HG03139 (cell line): ENCODE data around the gene SMLR1.
"Not testable (repeated sequence)": the region's sequence is repeated elsewhere in the genome, so short reads cannot be mapped to it uniquely, and the experiment has no call there.

Experiments
- ATAC-seq: cut with Tn5 transposase; IDR thresholded peaks from one replicate; pipeline ENCODE4 v1.9.1; 2021; ENCODE audit not compliant: unreplicated experiment

The SMLR1 gene

DNA sequence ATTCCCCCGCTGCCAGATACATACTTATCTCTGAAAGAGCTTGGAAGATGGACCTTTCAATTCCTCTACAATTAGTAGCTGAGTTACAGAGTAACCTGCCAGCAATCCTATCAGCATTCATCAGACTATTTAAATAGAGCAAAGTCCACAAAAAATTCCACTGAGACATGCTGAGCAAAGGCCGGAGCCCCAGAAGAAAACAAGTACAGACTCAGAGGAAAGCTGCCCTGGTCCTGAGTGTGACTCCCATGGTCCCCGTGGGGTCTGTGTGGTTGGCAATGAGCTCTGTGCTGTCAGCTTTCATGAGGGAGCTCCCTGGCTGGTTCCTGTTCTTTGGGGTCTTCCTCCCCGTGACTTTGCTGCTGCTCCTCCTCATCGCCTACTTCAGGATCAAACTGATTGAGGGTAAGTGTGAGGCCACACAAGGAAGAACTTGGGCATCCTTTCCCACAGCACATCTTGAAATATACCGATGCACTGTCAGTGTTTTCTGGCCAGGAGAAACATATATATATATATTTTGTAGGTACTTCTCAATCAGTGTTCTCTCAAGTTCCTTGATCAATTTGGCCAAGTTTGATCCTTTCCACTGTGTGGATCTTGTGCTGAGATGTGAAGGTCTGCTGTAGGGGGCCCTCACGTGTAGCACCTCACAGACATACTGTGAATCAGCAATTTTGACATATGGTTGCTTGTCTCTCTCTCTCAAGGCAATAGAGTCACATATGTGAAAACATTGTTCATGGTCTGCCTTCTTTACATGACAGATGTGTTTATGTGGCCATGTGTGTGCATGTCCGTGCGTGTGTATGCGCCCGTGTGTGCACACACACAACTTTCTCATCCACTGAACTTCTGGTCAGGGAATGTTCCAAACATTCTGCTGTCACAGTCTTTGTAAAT, at the start of gene SMLR1:
Gene SMLR1, plus strand, starts transcription at position 160 of the 903 bp plus-strand sequence. Its CDS starts 8 bp downstream, at position 168.
- ATAC-seq = no peak

DNA sequence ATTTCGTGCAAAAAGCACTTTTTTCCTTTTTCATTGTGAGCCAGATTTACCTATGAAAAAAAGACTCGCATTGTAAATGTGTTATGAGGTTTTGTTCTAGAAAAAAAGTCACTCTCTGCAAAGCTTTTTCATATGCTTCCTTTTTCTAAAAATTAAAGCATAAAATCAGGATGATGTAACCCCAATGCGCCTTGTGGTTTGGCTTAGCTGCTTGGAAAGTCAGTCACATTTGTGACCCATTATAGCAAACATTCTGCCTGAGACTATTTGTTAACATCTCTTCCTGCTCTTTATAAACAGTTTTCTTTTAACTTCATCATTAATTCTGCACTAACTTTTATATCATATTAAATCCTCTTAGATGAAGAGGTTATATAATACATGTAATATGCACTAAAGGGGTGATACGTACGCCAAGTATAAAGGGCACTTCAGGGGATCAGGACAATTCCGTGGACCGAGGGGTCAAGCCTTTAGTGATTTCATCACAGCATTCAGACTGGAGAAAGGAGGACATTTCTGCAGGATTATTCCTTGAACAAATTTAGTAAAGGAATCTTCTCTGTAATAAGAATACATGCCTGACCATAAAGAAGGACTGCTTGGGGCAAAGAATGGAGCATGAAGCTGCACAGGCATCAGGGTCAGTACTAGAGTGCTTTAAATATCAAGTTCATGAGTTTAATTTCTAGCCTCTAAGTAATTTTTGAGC, 48.1 kb upstream of the SMLR1 start:
- no peak for ATAC-seq

DNA sequence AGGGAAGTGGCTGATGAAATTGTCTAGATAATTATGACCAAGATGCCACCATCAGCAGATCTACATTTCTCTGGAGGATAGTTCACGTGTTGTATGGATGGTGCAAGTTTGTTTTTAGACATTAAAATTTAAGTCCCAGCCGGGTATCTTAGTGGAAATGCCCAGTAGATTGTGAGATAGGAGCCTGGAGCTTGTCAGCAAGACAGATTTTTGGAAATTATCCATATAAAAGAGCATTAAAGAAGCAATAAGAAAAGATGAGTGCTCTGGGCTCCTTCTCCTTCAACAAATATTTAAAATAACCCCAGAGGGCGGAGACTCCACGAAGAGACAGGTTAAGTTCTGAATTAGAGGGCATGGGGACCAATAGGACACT, 47.6 kb upstream of the SMLR1 start:
- ATAC-seq = no peak

DNA sequence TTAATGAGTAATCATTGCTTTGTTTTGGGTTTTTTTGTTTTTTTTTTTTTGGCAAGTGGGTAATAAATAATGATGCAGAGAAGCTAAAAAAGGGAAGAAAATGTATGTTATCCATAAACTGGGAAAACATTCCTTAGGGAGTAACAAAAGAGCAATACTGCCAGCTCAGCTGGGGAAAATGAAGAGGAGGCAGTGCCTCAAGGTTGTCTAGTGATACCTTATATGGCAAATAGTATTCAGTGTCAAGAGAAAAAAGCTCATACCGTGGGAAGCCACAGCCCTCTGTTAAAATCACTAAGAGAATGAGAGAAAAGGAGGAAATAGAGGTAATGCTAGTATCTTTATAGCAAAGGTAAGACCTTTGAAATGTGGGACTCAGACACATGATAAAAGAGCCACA, 47.1 kb upstream of the SMLR1 start:
- ATAC-seq = no peak

DNA sequence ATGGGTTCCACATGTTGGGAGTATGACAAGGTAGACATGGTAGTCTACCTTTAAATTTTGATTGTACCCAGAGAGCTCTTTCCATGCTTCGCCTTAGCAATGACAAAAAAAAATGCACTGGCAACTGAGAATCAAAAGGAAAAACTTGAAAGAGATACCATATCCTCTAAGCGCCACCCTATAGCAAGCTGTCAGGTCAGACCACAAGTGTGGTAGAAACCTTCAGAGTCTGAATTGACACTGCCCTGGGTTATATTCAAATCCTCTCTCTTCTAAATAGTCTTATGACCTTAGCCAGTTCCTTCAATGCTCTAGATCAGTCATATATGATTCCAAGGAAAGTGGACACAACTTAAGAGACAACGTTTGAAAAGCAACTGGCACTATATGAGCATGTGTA, 45.6 kb upstream of the SMLR1 start:
- ATAC-seq = no peak

DNA sequence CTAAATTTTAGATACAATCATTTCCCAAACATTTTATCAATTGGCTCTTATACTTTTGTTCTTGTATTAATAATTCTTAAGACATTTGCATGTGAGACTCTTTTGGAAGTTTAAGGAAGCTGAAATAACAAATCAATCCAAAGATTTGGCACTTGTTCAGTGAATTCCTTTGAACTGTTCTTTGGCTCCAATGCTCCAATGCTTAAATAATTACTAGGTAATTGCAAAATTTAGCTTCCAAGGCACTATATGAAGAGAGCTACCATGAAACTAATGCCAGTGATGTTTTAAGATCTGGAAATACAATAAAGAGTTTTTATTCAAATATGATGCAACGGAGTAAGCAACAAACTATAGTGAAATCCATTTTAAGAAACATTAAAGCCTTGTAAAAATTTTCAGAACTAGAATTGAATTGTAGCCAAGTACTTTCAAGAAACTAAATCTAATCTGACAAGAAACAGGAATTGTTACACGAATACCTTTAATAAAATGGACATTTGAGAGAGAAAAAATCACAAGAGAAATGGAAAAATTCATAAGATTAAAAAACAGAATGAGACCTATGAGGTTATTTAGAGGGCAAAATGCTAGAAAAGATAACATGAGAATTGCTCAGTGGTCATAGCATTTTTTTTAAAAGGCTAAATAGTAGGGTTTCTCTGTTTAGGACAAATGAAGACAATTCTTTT, 43.6 kb upstream of the SMLR1 start:
- no peak for ATAC-seq

DNA sequence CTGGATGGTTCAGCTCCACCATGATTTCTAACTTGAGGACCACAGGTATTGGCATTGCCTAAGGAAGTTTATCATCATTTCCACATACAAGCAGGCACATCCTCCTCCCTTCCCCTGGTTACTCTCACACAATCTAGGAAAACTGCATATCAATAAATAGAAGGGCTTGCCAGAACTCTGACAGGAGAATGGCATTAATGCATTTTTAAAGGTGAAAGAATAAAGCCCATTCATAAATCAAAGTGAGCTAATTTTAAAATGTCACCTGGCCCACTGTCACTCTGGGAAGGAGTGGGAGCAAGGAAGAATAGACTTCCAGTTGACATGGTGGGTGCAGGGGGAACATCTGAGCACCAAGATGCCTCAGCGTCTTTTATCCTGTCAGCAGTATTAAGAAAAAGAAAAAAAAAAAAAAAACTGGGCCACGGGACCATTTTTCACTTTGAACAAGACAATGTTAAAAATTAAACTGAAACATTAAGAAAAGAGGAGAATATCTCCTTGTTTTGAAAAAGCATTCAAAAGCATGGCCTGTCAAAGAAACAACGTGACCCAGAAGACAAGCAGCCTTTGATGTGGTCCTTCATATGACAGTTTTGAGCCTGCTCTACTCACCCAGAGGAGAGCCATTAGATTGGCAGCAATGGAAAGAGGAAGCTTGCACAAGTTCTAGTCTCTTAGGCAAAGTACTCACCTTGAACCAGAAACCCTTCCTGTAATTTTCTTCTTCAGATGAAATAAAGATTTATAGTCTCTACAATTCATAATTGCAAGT, 39.3 kb upstream of the SMLR1 start:
- ATAC-seq = no peak

DNA sequence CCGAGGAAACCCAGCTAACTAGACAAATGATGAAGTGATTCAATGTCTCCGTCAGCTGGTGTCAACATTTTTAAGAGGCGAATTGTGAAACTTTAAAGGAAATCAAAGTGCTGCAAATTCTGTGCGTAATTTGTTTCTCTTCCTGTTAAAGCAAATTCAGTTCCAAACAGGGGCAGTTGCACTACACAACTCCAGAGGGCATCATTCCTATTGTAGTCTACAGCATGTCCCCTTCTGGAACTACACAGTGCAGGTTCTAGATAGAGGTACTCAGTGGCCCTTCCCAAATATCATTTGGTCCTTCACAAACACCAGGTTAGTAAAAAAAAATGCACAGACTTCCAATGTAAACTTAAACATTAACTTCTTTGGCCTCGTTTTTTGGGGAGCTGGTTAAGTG, 38.3 kb upstream of the SMLR1 start:
- ATAC-seq = no peak

DNA sequence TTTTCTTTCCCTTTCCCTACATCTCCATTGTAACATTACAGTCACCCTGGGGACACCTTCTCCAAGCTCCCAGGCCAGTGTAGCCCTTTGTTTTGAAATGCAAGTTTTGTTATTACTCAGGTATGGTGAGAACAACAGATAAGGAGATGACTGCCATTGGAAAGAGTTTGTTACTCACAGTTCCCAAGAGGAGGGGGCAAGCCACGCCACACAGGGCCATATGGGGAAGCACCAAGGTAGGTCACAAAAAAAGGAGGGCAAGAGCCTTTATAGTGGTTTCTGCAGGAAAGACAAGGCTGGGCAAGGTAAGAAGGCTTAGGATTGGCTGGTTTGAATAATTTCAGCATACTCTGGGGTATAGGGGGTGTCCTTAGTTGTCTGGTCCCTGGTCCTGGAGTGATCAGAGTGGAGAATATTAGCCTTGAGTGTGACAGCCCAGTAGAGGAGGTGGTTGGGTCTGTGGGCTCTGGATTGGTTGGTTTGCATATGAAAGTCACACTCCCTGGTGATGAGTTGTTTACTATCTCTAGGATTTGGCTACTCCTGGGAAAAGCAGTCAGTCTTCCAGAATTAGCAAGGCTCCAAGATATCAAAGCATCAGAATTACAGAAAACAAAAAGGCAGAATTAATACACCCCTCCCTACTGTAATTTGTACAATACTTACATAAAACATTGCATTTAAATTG, 33.1 kb upstream of the SMLR1 start:
- ATAC-seq = no peak

GRCh38 chr6:130794738-130795137, 32.5 kb upstream of the SMLR1 start:
- no peak for ATAC-seq

GRCh38 chr6:130796313-130796905, 30.8 kb upstream of the SMLR1 start:
- no peak for ATAC-seq

DNA sequence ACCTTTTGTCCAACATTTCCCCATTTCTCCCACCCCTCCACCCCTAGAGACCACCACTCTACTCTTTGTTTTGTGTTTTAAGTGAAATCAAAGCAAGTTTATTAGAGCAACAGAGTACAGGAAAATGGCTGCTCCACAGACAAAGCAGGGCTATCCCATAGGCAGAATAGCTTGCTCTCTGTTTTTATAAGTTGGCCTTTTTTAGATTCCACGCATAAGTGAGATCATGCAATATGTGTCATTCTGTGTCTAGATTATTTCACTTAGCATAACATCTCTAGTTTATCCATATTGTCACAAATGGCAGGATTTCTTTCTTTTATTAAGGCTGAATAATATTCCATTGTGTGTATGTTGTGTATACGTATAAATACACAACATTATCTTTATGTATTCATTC, 30.1 kb upstream of the SMLR1 start:
- ATAC-seq = no peak

DNA sequence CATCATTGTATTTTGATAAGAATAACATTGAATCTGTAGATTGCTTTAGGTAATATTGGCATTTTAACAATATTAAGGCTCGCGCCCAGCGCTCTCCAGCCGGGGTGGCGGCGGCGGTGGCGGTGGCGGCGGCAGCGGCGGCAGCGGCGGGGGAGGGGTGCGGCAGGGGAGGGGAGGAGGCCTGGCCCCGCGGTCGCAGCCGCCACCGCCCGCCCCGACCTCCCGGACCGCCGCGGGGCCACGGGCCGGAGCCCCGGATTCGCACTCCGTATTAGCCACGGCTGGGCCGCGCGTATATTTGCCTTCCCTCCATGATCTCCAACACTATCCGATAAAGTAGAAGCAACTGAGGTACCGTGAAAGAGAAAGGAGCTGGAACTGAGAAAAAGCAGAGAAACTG, 25.8 kb upstream of the SMLR1 start:
- not testable (repeated sequence) for ATAC-seq

DNA sequence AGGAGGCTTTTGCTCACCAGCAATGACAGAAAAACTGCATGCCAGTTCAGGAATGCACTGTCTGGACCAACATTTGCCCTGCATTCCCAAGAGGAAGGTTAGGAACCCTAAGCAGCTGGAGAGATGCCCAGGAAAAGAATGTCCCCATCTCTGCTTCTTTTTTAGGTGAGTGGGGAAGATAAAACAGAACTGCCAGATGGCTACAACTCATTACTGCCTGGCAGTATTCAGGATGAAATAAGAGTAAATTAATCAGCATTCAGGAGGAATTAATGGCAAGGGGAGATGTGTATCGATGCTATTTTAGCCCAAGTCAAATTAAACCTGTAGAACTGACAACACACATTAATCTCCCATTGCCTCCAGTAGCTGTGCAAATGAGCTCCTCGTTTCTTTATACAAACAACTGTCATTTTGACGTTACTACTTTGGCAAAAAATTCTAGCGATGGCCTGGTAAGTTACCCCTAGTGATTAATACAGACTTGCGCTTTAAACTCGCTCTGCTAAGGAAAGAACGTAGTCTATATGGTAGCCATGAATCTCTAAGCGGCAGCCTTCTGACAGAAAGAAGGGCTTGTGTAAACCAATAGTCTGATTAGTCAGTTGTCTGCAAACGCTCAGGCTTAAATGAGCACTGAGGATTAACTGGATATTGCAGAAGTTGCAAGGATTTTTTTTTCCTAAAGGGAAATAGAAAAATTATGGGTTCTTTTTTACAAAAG, 16.7 kb upstream of the SMLR1 start:
- no peak for ATAC-seq

DNA sequence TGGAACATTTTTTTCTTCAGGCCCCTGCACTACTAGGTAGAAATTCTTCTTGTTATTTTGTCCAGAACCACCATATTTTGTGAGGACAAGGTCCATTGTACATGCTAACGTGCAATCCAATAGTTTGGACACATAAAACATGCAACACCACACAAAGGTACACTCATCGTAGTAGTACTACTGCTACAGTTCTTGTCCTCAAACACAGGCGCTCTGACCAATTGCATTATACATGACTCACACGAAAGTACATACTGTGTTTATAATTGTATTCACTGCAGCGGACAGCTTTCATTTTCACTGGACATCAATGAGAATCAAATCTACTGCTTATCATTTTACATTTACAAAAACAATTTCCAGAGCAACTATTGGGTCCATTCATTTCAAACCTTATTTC, 15.3 kb upstream of the SMLR1 start:
- no peak for ATAC-seq

GRCh38 chr6:130814506-130814905, 12.7 kb upstream of the SMLR1 start:
- no peak for ATAC-seq

DNA sequence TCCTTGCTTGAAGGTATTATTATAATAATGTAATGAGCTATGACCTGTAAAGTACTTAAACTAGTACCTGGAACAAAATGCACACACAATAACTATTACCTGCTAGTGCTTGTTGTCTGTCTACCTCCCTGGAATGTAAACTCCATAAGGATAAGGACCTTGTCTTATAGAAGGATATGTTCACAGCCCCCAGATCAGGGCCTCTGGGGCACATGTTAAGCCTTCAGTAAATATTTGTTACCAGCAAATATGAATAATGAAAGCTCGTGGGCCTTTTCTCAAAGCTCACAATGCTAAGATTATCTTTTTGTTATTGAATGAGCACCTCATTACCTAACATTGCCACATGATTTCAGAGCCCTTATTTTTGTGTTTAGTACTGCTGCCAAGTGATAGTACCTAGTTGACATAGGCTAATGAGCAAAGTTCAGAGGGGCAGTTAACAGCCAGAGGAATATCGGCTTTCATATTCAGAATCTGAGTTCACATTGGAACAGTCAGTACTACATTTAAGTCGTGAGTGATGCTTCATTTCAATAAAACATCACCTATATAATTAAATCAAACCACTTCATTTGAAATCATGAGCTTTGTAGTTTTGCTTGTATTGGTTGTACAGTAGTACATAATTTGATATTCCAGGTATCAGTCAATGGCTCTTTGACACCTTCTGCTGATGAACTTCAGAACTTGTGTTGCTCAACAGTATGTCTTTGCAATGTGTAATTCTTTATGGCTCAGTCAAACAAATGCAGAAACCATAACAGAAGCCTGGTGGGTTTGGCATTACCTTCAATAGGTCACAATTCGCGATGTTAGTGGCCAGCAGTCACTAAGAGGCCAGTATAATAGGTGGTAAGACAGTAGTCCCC, 11.8 kb upstream of the SMLR1 start:
- no peak for ATAC-seq

DNA sequence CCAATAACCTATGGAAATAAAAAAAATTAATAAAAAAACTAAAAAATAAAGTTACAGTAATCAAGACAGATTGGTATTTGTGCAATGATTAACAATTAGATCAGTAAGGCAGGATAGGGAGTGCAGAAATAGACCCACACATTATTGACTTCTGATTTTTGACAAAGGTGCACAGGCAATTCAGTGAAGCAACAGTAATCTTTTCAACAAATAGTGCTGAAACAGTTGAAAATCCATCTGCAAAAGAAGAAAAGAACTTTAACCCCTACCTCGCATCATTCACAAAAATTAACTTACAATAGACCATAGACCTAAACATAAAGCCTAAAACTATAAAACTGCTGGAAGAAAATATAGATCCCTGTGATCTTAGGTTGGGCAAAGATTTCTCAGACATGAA, 4.5 kb upstream of the SMLR1 start:
- ATAC-seq = no peak
